ENCODE data around the gene PPTC7.
A peak's percentile ranks its signal among the peaks of the same experiment; 100 is the strongest.
"Not testable (repeated sequence)": the region's sequence is repeated elsewhere in the genome, so short reads cannot be mapped to it uniquely, and the experiment has no call there.

PPTC7 gene

DNA sequence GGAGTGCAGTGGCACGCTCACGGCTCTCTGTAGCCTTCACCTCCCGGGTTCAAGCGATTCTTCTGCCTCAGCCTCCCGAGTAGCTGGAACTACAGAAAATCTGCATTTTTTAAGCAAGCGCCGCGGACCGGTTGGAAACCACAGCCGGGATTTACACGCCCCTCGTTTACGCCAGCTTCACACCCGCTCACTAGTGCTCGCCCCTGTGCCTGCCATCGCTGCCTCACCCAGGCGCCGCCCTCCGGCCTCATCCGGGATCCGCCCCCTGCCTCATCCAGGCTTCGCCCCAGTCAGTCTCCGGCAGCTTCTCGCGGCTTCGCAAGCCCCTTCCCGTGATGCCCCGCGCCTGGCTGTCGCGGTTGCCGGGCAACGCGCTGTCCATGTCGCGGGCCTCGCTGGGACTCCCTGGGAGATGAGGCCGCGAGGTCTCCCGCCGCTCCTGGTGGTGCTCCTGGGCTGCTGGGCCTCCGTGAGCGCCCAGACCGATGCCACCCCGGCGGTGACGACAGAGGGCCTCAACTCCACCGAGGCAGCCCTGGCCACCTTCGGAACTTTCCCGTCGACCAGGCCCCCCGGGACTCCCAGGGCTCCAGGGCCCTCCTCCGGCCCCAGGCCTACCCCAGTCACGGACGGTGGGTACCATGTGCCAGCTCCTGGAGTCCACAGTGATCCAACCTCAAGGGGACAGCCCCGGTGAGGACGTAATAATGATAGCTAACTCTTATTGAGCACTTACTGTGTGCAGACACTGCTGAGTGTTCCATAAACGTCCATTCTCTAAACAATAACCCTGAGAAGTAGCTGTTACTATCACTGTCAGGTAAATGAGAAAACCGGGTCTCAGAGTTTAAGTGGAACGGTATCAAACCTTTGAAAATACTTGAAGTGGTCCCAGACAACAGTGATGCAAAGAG is 30.9 kb upstream of the PPTC7 start, which contains the start of gene TCTN1:
TCTN1 (plus strand) TSS at position 359 of the 914 bp plus-strand sequence; CDS start at position 413, 54 bp downstream.
- peak; percentile 84 for DNase-seq (ENCODE audit: low read depth)
- TF ChIP-seq, protein P1, sequence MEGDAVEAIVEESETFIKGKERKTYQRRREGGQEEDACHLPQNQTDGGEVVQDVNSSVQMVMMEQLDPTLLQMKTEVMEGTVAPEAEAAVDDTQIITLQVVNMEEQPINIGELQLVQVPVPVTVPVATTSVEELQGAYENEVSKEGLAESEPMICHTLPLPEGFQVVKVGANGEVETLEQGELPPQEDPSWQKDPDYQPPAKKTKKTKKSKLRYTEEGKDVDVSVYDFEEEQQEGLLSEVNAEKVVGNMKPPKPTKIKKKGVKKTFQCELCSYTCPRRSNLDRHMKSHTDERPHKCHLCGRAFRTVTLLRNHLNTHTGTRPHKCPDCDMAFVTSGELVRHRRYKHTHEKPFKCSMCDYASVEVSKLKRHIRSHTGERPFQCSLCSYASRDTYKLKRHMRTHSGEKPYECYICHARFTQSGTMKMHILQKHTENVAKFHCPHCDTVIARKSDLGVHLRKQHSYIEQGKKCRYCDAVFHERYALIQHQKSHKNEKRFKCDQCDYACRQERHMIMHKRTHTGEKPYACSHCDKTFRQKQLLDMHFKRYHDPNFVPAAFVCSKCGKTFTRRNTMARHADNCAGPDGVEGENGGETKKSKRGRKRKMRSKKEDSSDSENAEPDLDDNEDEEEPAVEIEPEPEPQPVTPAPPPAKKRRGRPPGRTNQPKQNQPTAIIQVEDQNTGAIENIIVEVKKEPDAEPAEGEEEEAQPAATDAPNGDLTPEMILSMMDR (IDR thresholded peaks at IDR 0.05; ENCODE audit: control insufficient read depth, extremely low read depth, insufficient read depth) = no peak
- peak within 1 kb of the TSS; percentile 88 for H3K4me3 ChIP-seq (ENCODE audit: low read depth, low read length)

DNA sequence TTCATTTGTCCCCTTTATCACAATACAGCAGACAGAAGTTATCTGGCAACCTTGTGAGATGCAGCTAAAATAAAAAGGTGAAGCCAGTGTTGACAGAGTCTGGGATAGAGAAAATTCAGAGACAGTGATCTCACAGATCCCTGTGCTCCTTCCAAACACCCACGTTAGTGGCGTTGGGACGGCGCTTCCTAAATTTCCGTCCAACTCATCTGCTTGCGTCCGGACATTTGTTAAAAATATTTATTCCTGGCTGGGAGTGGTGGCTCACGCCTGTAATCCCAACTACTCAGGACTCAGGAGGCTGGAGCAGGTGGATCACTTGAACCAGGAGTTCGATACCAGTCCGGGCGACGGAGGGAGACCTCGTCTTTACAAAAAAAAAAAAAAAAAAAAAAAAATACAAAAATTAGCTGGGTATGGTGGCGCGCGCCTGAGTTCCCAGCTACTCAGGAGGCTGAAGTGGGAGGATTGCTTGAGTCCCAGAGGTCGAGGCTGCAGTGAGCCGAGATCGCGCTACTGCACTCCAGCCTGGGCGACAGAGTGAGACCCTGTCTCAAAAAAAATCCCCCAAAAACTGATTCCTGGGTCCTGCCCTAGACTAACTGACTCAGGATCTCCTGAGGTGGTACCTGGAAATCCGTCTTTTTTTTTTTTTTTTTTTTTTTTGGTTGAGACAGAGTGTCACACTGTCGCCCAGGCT is 30.1 kb upstream of the PPTC7 start:
- peak overlapping the region; percentile 88 for H3K4me3 ChIP-seq (ENCODE audit: low read depth, low read length)
- TF ChIP-seq, protein P1 (IDR thresholded peaks at IDR 0.05; ENCODE audit: control insufficient read depth, extremely low read depth, insufficient read depth) = no peak
- DNase-seq (ENCODE audit: low read depth) = no peak

DNA sequence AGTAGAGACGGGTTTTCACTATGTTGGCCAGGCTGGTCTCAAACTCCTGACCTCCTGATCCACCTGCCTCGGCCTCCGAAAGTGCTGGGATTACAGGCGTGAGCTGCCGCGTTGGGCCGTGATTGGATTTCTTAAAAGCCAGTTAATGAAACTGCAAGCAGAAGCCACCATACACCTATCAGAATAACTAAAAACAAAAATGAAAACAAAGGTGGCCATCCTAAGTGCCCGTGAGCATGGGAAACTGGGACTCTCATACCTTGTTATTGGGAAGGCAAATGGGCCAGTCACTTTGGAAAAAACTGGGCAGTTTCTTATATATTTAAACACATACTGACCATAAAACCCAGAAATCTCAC is 23.1 kb upstream of the PPTC7 start:
- no peak for DNase-seq (ENCODE audit: low read depth)
- no peak overlapping the region for H3K4me3 ChIP-seq (ENCODE audit: low read depth, low read length)
- TF ChIP-seq, protein P1 (IDR thresholded peaks at IDR 0.05; ENCODE audit: control insufficient read depth, extremely low read depth, insufficient read depth) = no peak

DNA sequence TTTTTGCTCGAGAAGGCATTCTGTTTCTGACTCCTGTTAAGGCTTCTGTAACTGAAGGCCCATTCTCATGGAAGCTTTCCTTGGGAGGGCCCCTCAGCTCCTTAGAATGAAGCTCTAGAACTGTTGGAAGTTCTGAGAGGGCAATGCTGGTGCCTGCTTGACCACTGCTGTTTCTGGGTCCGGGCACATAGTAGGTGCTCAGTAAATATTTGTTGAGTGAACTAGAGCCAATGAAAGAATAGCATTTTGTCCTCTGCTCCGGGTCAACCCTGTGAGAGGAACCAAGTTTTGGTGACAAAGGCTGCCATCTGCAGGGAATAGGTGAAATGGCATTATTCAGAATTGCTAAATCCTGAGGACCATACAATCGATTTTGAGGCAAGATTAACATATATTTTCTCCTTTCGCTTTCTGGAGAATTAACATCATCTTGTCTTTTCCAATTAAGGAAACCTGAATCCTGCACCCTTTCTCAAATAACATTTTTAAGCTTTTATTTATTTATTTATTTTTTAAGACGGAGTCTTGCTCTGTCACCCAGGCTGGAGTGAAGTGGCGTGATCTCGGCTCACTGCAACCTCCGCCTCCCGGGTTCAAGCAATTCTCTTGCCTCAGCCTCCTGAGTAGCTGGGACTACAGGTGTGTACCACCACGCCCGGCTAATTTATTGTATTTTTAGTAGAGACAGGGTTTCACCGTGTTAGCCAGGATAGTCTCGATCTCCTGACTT is 19.1 kb upstream of the PPTC7 start:
- not testable (repeated sequence) for H3K4me3 ChIP-seq (ENCODE audit: low read depth, low read length); DNase-seq (ENCODE audit: low read depth)
- TF ChIP-seq, protein P1 (IDR thresholded peaks at IDR 0.05; ENCODE audit: control insufficient read depth, extremely low read depth, insufficient read depth) = peak; percentile 74

DNA sequence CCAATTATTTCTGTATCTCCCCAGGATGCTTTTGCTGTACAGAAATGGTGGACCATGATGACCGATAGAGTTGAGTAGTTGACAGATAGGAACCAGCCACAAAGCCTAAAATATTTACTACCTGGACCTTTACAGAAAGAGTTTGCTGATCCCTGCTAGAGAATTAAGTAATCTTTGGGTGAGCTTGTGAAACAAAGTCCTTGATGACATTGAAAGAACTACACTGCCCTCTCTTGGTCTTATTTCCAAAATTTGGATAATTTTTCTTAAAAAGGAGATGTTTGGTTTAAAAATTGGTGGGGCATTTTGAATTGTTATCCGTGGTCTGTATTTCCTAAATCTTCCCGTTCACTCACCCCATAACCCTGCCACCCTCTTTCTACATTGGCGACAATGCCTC is 17.1 kb upstream of the PPTC7 start:
- TF ChIP-seq, protein P1 (IDR thresholded peaks at IDR 0.05; ENCODE audit: control insufficient read depth, extremely low read depth, insufficient read depth) = 0 out of 2 replicates have a peak, but pooled peaks have one; percentile 23
- no peak for DNase-seq (ENCODE audit: low read depth)
- H3K4me3 ChIP-seq (ENCODE audit: low read depth, low read length) = no peak overlapping the region

DNA sequence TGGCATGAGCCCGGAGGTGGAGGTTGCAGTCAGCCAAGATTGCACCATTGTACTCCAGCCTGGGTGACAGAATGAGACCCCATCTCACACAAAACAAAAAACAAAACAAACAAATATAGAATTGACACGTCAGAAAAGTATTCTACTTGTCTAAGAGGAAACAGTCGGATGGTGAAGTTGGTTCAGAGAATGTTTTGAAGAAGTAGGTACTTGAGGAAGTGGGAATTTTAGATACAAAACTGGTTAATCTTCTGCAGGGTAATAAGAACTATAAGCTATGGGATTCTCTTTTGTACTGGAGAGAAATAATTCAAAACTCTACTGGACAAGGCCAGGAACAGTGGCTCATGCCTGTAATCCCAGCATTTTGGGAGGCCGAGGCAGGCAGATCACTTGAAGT is 16.2 kb upstream of the PPTC7 start:
- TF ChIP-seq, protein P1 (IDR thresholded peaks at IDR 0.05; ENCODE audit: control insufficient read depth, extremely low read depth, insufficient read depth) = no peak
- no peak overlapping the region for H3K4me3 ChIP-seq (ENCODE audit: low read depth, low read length)
- DNase-seq (ENCODE audit: low read depth) = no peak
